NT2/D1 (cell line): Measurements from ENCODE around the gene SQOR.

Experiments used
- DNase-seq: peaks from one replicate; pipeline ENCODE4 v3.0.0-alpha.2; 2011; ENCODE audit warnings: low read depth, low spot score
- H3K27me3 ChIP-seq: 2 replicates; pipeline ENCODE4 v1.6.0; 2011; ENCODE audit warnings: mild to moderate bottlenecking; ENCODE audit not compliant: insufficient read length, insufficient read depth
- H3K36me3 ChIP-seq: 2 replicates; pipeline ENCODE4 v1.6.1; 2011; ENCODE audit warnings: mild to moderate bottlenecking, low read length, mixed read lengths; ENCODE audit not compliant: insufficient read depth, insufficient read length
- H3K4me1 ChIP-seq: 2 replicates; pipeline ENCODE4 v1.5.1; 2011; ENCODE audit not compliant: insufficient read depth, insufficient read length
- H3K4me3 ChIP-seq: 2 replicates; pipeline ENCODE4 v1.5.1; 2011; ENCODE audit warnings: low read depth; ENCODE audit not compliant: insufficient read length
- H3K9ac ChIP-seq: 2 replicates; pipeline ENCODE4 v1.6.0; 2011; ENCODE audit warnings: low read depth; ENCODE audit not compliant: insufficient read length
- H3K9me3 ChIP-seq: 2 replicates; pipeline ENCODE4 v1.5.1; 2011; ENCODE audit warnings: mild to moderate bottlenecking, low read length; ENCODE audit not compliant: insufficient read depth
- SUZ12 ChIP-seq: IDR thresholded peaks from 2 replicates; pipeline ENCODE4 v1.6.1; 2011; ENCODE audit not compliant: insufficient read length, insufficient read depth; ENCODE audit errors: extremely low read depth
- YY1 ChIP-seq: IDR thresholded peaks from 2 replicates; pipeline ENCODE4 v1.6.1; 2011; ENCODE audit not compliant: insufficient read length, insufficient read depth
- ZNF274 ChIP-seq: IDR thresholded peaks from 2 replicates; pipeline ENCODE4 v1.6.1; 2011; ENCODE audit warnings: mild to moderate bottlenecking, low read depth, low read length

SQOR gene

GRCh38 chr15:45665261-45665660 is 30.4 kb downstream of the SQOR start:
- no peak overlapping the region for H3K9ac ChIP-seq
- H3K4me3 ChIP-seq, result no peak overlapping the region
- H3K27me3 ChIP-seq, result no peaks in the 10 kb centered on the region
- no peaks in the 10 kb centered on the region for H3K36me3 ChIP-seq
- TF ChIP-seq SUZ12 (no peak), YY1 (no peak), ZNF274 (no peak)
- DNase-seq, result no peak
- H3K4me1 ChIP-seq, result no peaks in the 10 kb centered on the region
- H3K9me3 ChIP-seq, result no peaks in the 10 kb centered on the region

- Histone ChIP-seq H3K9ac (no peak overlapping the region), H3K4me3 (no peak overlapping the region), H3K27me3 (no peaks in the 10 kb centered on the region), H3K4me1 (no peaks in the 10 kb centered on the region), H3K9me3 (no peaks in the 10 kb centered on the region), H3K36me3 (no peaks in the 10 kb centered on the region)
- TF ChIP-seq YY1, result no peak
- no peak for TF ChIP-seq ZNF274
- no peak for TF ChIP-seq SUZ12
- DNase-seq, result no peak
These were observed 31.5 kb downstream of the SQOR start for GRCh38 chr15:45666119-45666875.

GRCh38 chr15:45667002-45667401 is 32.2 kb downstream of the SQOR start:
- no peaks in the 10 kb centered on the region for H3K4me1 ChIP-seq
- no peak overlapping the region for H3K9ac ChIP-seq
- TF ChIP-seq ZNF274 (no peak), YY1 (no peak), SUZ12 (no peak)
- H3K36me3 ChIP-seq, result no peaks in the 10 kb centered on the region
- H3K4me3 ChIP-seq, result no peak overlapping the region
- H3K27me3 ChIP-seq, result no peaks in the 10 kb centered on the region
- no peaks in the 10 kb centered on the region for H3K9me3 ChIP-seq
- no peak for DNase-seq

- DNase-seq, result no peak
- no peaks in the 10 kb centered on the region for H3K9me3 ChIP-seq
- TF ChIP-seq SUZ12 (no peak), YY1 (no peak), ZNF274 (no peak)
- no peak overlapping the region for H3K9ac ChIP-seq
- H3K4me1 ChIP-seq, result no peaks in the 10 kb centered on the region
- H3K27me3 ChIP-seq, result no peaks in the 10 kb centered on the region
- no peaks in the 10 kb centered on the region for H3K36me3 ChIP-seq
- H3K4me3 ChIP-seq, result no peak overlapping the region
These were observed 33.6 kb downstream of the SQOR start for GRCh38 chr15:45668386-45668785.

- Histone ChIP-seq H3K4me3 (no peak overlapping the region), H3K9me3 (no peaks in the 10 kb centered on the region), H3K36me3 (no peaks in the 10 kb centered on the region), H3K4me1 (no peaks in the 10 kb centered on the region), H3K9ac (no peak overlapping the region), H3K27me3 (no peaks in the 10 kb centered on the region)
- DNase-seq, result no peak
- TF ChIP-seq ZNF274, result no peak
- no peak for TF ChIP-seq YY1
- TF ChIP-seq SUZ12, result no peak
These were observed 34.6 kb downstream of the SQOR start for GRCh38 chr15:45669422-45669821.

- no peaks in the 10 kb centered on the region for H3K9me3 ChIP-seq
- TF ChIP-seq SUZ12 (no peak), YY1 (no peak), ZNF274 (no peak)
- no peak for DNase-seq
- H3K4me1 ChIP-seq, result no peaks in the 10 kb centered on the region
- no peaks in the 10 kb centered on the region for H3K27me3 ChIP-seq
- no peak overlapping the region for H3K4me3 ChIP-seq
- H3K9ac ChIP-seq, result no peak overlapping the region
- no peaks in the 10 kb centered on the region for H3K36me3 ChIP-seq
These were observed 35.3 kb downstream of the SQOR start for GRCh38 chr15:45670091-45670490.

- Histone ChIP-seq H3K4me3 (no peak overlapping the region), H3K36me3 (no peaks in the 10 kb centered on the region), H3K9me3 (no peaks in the 10 kb centered on the region), H3K27me3 (no peaks in the 10 kb centered on the region), H3K4me1 (no peaks in the 10 kb centered on the region), H3K9ac (no peak overlapping the region)
- DNase-seq, result no peak
- TF ChIP-seq YY1, result no peak
- TF ChIP-seq ZNF274, result no peak
- no peak for TF ChIP-seq SUZ12
These were observed 35.7 kb downstream of the SQOR start for GRCh38 chr15:45670511-45670910.
